MM.1S (cell line): ENCODE measurements around the gene KLF14.
"Not testable (repeated sequence)": the region's sequence is repeated elsewhere in the genome, so short reads cannot be mapped to it uniquely, and the experiment has no call there.

Experiments
- DNase-seq: peaks from one replicate; pipeline ENCODE4 v3.0.0-alpha.2; 2015
- H2AFZ ChIP-seq: fragments of 300-600 bp; sonication (generic); 2 replicates; pipeline ENCODE4 v1.6.0; 2016; ENCODE audit warnings: antibody characterized with exemption, low read length
- H3F3A ChIP-seq: fragments of 300-600 bp; sonication (generic); 2 replicates; pipeline ENCODE4 v1.6.1; 2016; ENCODE audit warnings: mild to moderate bottlenecking, antibody characterized with exemption, low read length, moderate library complexity, mixed read lengths; ENCODE audit not compliant: insufficient read depth
- H3K27ac ChIP-seq: fragments of 300-600 bp; sonication (generic); 2 replicates; pipeline ENCODE4 v1.5.1; 2016; ENCODE audit warnings: mild to moderate bottlenecking, low read length
- H3K27me3 ChIP-seq: fragments of 300-600 bp; sonication (generic); replicated peaks from 2 replicates; pipeline ENCODE4 v1.6.0; 2016; ENCODE audit warnings: low read length; ENCODE audit not compliant: insufficient read depth
- H3K36me3 ChIP-seq: fragments of 300-600 bp; sonication (generic); replicated peaks from 2 replicates; pipeline ENCODE4 v1.6.1; 2016; ENCODE audit warnings: mild to moderate bottlenecking, low read length, mixed read lengths; ENCODE audit not compliant: insufficient read depth
- H3K4me1 ChIP-seq: fragments of 300-600 bp; sonication (generic); 2 replicates; pipeline ENCODE4 v1.6.1; 2016; ENCODE audit warnings: low read length, mixed read lengths
- H3K4me2 ChIP-seq: fragments of 300-600 bp; sonication (generic); 2 replicates; pipeline ENCODE4 v1.6.0; 2016; ENCODE audit warnings: low read depth, low read length
- H3K4me3 ChIP-seq: fragments of 300-600 bp; sonication (generic); 2 replicates; pipeline ENCODE4 v1.5.1; 2016; ENCODE audit warnings: low read length, mixed read lengths
- H3K79me2 ChIP-seq: fragments of 300-600 bp; sonication (generic); 2 replicates; pipeline ENCODE4 v1.6.1; 2016; ENCODE audit warnings: mixed run types, low read length, mixed read lengths
- H3K9ac ChIP-seq: fragments of 300-600 bp; sonication (generic); 2 replicates; pipeline ENCODE4 v1.6.1; 2016; ENCODE audit warnings: low read length, mixed read lengths
- H3K9me2 ChIP-seq: fragments of 300-600 bp; sonication (generic); replicated peaks from 2 replicates; pipeline ENCODE4 v1.6.1; 2016; ENCODE audit warnings: mild to moderate bottlenecking, low read length, mixed read lengths; ENCODE audit not compliant: insufficient read depth
- H3K9me3 ChIP-seq: fragments of 300-600 bp; sonication (generic); replicated peaks from 2 replicates; pipeline ENCODE4 v1.6.1; 2016; ENCODE audit warnings: mild to moderate bottlenecking, low read length, mixed read lengths; ENCODE audit not compliant: insufficient read depth
- H4K20me1 ChIP-seq: fragments of 300-600 bp; sonication (generic); 2 replicates; pipeline ENCODE4 v1.6.1; 2016; ENCODE audit warnings: mild to moderate bottlenecking, low read length, moderate library complexity, mixed read lengths; ENCODE audit not compliant: insufficient read depth
- EZH2 ChIP-seq: fragments of 300-600 bp; sonication (generic); optimal IDR thresholded peaks from 2 replicates; pipeline ENCODE3; 2017; ENCODE audit warnings: low read depth, mild to moderate bottlenecking, antibody characterized with exemption, low read length, mixed read lengths
- EZH2phosphoT487 ChIP-seq: fragments of 300-600 bp; sonication (generic); IDR thresholded peaks from 2 replicates; pipeline ENCODE4 v1.6.1; 2018; ENCODE audit warnings: antibody characterized with exemption, low read length
- TF ChIP-seq, protein P1 (sequence below): fragments of 300-600 bp; sonication (generic); IDR thresholded peaks from 2 replicates; pipeline ENCODE4 v1.5.1; 2016; ENCODE audit warnings: antibody characterized with exemption, low read length, mixed read lengths

KLF14 gene

DNA sequence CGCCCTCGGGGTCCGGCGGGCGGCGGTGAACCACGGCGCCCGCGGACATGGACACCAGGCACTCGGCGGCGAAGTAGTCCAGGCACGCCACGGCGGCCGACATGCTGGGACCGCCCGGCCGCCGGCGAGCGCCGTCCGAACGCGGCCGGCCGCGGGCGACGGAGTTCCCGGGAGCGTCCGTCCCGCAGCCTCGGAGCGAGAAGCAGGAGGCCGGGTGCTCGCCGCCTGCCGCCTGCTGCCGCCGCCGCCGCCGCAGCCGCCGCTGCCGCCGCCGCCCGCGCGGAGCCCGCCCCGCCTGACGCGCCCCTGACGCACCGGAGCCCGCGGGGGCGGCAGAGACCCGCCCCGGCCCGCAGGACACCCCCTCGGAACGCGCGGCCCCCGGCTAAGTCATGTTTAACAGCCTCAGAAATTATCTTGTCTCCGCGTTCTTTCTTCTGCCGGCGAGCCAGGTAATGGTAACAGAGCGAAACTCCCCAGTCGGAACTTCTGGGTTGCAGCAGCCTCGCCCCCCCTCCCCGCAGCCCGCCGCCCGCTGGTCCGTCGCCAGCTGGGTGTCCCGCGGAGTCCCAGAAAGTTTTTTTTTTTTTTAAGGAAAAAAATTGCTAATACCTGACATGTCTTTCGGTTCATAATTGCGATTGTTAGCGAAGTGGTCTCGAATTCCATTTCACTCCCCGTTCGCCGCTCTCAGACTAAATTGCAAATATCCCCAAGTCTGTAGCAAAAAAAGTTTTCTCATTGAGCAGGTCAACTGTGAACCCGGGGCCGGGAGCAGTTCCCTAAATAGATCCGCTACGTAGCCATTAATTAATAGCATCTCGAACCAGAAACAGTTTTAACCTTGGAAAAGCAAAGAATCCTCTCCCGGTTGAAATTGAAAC, at the start of gene KLF14:
TSS of gene KLF14 (minus strand) at position 277 of the 884 bp plus-strand sequence. CDS start at position 103, 174 bp downstream.
- TF ChIP-seq EZH2 (no peak), EZH2phosphoT487 (no peak)
- TF ChIP-seq, protein P1, sequence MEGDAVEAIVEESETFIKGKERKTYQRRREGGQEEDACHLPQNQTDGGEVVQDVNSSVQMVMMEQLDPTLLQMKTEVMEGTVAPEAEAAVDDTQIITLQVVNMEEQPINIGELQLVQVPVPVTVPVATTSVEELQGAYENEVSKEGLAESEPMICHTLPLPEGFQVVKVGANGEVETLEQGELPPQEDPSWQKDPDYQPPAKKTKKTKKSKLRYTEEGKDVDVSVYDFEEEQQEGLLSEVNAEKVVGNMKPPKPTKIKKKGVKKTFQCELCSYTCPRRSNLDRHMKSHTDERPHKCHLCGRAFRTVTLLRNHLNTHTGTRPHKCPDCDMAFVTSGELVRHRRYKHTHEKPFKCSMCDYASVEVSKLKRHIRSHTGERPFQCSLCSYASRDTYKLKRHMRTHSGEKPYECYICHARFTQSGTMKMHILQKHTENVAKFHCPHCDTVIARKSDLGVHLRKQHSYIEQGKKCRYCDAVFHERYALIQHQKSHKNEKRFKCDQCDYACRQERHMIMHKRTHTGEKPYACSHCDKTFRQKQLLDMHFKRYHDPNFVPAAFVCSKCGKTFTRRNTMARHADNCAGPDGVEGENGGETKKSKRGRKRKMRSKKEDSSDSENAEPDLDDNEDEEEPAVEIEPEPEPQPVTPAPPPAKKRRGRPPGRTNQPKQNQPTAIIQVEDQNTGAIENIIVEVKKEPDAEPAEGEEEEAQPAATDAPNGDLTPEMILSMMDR: no peak
- Histone ChIP-seq H3K79me2 (no peaks in the 10 kb centered on the region), H3K9me2 (no peaks in the 10 kb centered on the region), H3K27me3 (peaks cover 23% of the 10 kb centered on the region), H4K20me1 (no peaks in the 10 kb centered on the region), H3K4me1 (no peaks in the 10 kb centered on the region), H2AFZ (peak within 1 kb of the TSS; percentile 46), H3K4me3 (peak within 1 kb of the TSS; percentile 67), H3K36me3 (no peaks in the 10 kb centered on the region), H3K9ac (no peak within 1 kb of the TSS; the same call in 1 of the 2 replicates), H3K27ac (no peak within 1 kb of the TSS), H3K4me2 (peak within 1 kb of the TSS; percentile 83), H3K9me3 (no peaks in the 10 kb centered on the region), H3F3A (no peaks in the 10 kb centered on the region)
- peak; percentile 43 for DNase-seq

- H3K36me3 ChIP-seq: no peaks in the 10 kb centered on the region
- no peak overlapping the region for H3K4me3 ChIP-seq
- H3K79me2 ChIP-seq: no peaks in the 10 kb centered on the region
- no peak overlapping the region for H3K9ac ChIP-seq
- H3K27ac ChIP-seq: no peak overlapping the region
- no peak overlapping the region for H3K4me2 ChIP-seq
- no peaks in the 10 kb centered on the region for H3F3A ChIP-seq
- DNase-seq: no peak
- no peaks in the 10 kb centered on the region for H3K4me1 ChIP-seq
- no peaks in the 10 kb centered on the region for H3K27me3 ChIP-seq
- H3K9me3 ChIP-seq: no peaks in the 10 kb centered on the region
- no peak for TF ChIP-seq EZH2phosphoT487
- TF ChIP-seq EZH2: no peak
- TF ChIP-seq, protein P1: no peak
- no peaks in the 10 kb centered on the region for H3K9me2 ChIP-seq
- no peaks in the 10 kb centered on the region for H4K20me1 ChIP-seq
- H2AFZ ChIP-seq: no peak overlapping the region
These were observed 47.3 kb upstream of the KLF14 start for GRCh38 chr7:130781346-130781745.

DNA sequence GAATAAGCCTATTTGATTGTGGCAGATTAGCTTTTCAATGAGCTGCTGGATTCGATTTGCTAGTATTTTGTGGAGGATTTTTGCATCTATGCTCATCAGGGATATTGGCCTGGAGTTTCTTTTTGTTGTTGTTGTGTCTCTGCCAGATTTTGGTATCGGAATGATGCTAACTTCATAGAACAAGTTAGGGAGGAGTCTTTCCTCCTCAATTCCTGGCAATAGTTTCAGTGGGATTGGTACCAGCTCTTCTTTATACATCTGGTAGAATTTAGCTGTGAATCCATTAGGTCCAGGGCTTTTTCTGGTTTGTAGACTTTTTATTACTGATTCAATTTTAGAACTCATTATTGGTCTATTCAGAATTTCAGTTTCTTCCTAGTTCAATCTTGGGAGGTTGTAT, 43.4 kb upstream of the KLF14 start:
- Histone ChIP-seq H3K27me3 (no peaks in the 10 kb centered on the region), H4K20me1 (no peaks in the 10 kb centered on the region), H2AFZ (no peak overlapping the region), H3F3A (no peaks in the 10 kb centered on the region), H3K4me2 (no peak overlapping the region), H3K79me2 (no peaks in the 10 kb centered on the region), H3K9me3 (no peaks in the 10 kb centered on the region), H3K36me3 (no peaks in the 10 kb centered on the region), H3K4me3 (no peak overlapping the region), H3K4me1 (no peaks in the 10 kb centered on the region), H3K9me2 (no peaks in the 10 kb centered on the region), H3K27ac (no peak overlapping the region), H3K9ac (no peak overlapping the region)
- TF ChIP-seq, protein P1: no peak
- no peak for TF ChIP-seq EZH2
- no peak for TF ChIP-seq EZH2phosphoT487
- DNase-seq: no peak

- H3K4me2 ChIP-seq, H3K36me3 ChIP-seq, H2AFZ ChIP-seq, H3K9me2 ChIP-seq, H3K79me2 ChIP-seq, H3K4me3 ChIP-seq, H3K27ac ChIP-seq, H4K20me1 ChIP-seq, H3F3A ChIP-seq, H3K4me1 ChIP-seq, H3K9ac ChIP-seq, DNase-seq, H3K9me3 ChIP-seq, H3K27me3 ChIP-seq: not testable (repeated sequence)
These were observed 38.4 kb upstream of the KLF14 start for GRCh38 chr7:130772456-130772855.
